Stomach (tissue), 4 donors: ENCODE results near the gene NCKAP5.

ENCODE experiments used
- CTCF ChIP-seq, 7 experiments: fragments of 450-650 bp in 4 of 7; fragments of 200-600 bp in 3 of 7; sonication (generic) in 3 of 7; IDR thresholded peaks; one replicate each; pipeline ENCODE4 v1.5.1; 2016 to 2019; ENCODE audit warnings: antibody characterized with exemption in 7 of 7, control low read depth in 2 of 7, mild to moderate bottlenecking in 1 of 7
- EP300 ChIP-seq: sonication (generic); formaldehyde crosslinking; IDR thresholded peaks from one replicate; pipeline ENCODE4 v1.6.1; 2017; ENCODE audit warnings: antibody characterized with exemption
- POLR2A ChIP-seq, 4 donors: fragments of 450-650 bp; IDR thresholded peaks; one replicate each; pipeline ENCODE4 v1.6.1; 2016; ENCODE audit warnings: antibody characterized with exemption in 4 of 4, control low read depth in 2 of 4, mild to moderate bottlenecking in 1 of 4, moderate library complexity in 1 of 4
- POLR2AphosphoS5 ChIP-seq, 3 donors: sonication (generic); formaldehyde crosslinking; IDR thresholded peaks; one replicate each; pipeline ENCODE4 v1.6.1; 2016; ENCODE audit warnings: antibody characterized with exemption in 3 of 3

- no peak for TF ChIP-seq CTCF (IDR thresholded peaks at IDR 0.05)
- no peak for TF ChIP-seq EP300
- no peak for TF ChIP-seq POLR2A (IDR thresholded peaks at IDR 0.05)
- no peak for TF ChIP-seq POLR2AphosphoS5 (IDR thresholded peaks at IDR 0.05)
Measured at GRCh38 chr2:132998221-132998620, 570.0 kb downstream of the NCKAP5 start.
